Testis (tissue), 2 donors: ENCODE results near the gene SH3BP2.

Experiments used
- CTCF ChIP-seq, 3 experiments: fragments of 450-650 bp in 2 of 3; fragments of 200-600 bp in 1 of 3; sonication (generic) in 1 of 3; IDR thresholded peaks; one replicate each; pipeline ENCODE4 v1.5.1; 2016 to 2019; ENCODE audit warnings: antibody characterized with exemption in 3 of 3, mild to moderate bottlenecking in 2 of 3, moderate library complexity in 1 of 3
- POLR2A ChIP-seq: fragments of 450-650 bp; IDR thresholded peaks from one replicate; pipeline ENCODE4 v1.6.1; 2017; ENCODE audit warnings: antibody characterized with exemption, mild to moderate bottlenecking, moderate library complexity

- TF ChIP-seq CTCF (IDR thresholded peaks at IDR 0.05): no peak
- no peak for TF ChIP-seq POLR2A
Observed at GRCh38 chr4:2827874-2828751, 35.2 kb downstream of the SH3BP2 start.
